Muscle layer of colon (tissue), 2 donors: ENCODE results near the gene NFATC1.
A peak's percentile ranks its signal among the peaks of the same experiment; 100 is the strongest.

Experiments used
- H3K27ac ChIP-seq: one replicate; pipeline ENCODE4 v1.7.0; 2013; ENCODE audit warnings: low read depth, mild to moderate bottlenecking, low read length, moderate library complexity
- H3K27me3 ChIP-seq, 2 donors: one replicate each; pipeline ENCODE4 v1.7.0; 2013; ENCODE audit warnings: low read length in 2 of 2, mild to moderate bottlenecking in 2 of 2; ENCODE audit not compliant: insufficient read depth in 2 of 2, control insufficient read depth in 1 of 2
- H3K36me3 ChIP-seq: one replicate; pipeline ENCODE4 v1.7.0; 2013; ENCODE audit warnings: mild to moderate bottlenecking, low read length; ENCODE audit not compliant: insufficient read depth
- H3K4me1 ChIP-seq: one replicate; pipeline ENCODE4 v1.7.0; 2013; ENCODE audit warnings: mild to moderate bottlenecking, low read length; ENCODE audit not compliant: insufficient read depth
- H3K4me3 ChIP-seq, 2 donors: one replicate each; pipeline ENCODE4 v1.7.0; 2013; ENCODE audit warnings: low read length in 2 of 2, low read depth in 1 of 2, mild to moderate bottlenecking in 1 of 2, moderate library complexity in 1 of 2
- H3K9ac ChIP-seq: one replicate; pipeline ENCODE4 v1.7.0; 2013; ENCODE audit warnings: low read length
- H3K9me3 ChIP-seq: one replicate; pipeline ENCODE4 v1.7.0; 2013; ENCODE audit warnings: mild to moderate bottlenecking, low read length
- donor health status: abdominal sarcoma.
- donor health status: Adenocarcinoma of cecum.

NFATC1 gene

GRCh38 chr18:79402209-79402576 lies 6.5 kb downstream of the NFATC1 start:
- Histone ChIP-seq H3K36me3 (no peaks in the 10 kb centered on the region), H3K4me3 (no peak overlapping the region), H3K27ac (no peak overlapping the region), H3K27me3 (no peaks in the 10 kb centered on the region), H3K9me3 (no peaks in the 10 kb centered on the region), H3K9ac (no peak overlapping the region), H3K4me1 (peaks cover 40% of the 10 kb centered on the region)

GRCh38 chr18:79402977-79403722 lies 7.4 kb downstream of the NFATC1 start:
- H3K4me3 ChIP-seq = peak overlapping the region in 1 of 2 donors; percentile 24
- H3K9me3 ChIP-seq = no peaks in the 10 kb centered on the region
- H3K36me3 ChIP-seq = no peaks in the 10 kb centered on the region
- H3K27ac ChIP-seq = peak overlapping the region; percentile 36
- H3K4me1 ChIP-seq = peaks cover 35% of the 10 kb centered on the region
- H3K27me3 ChIP-seq = no peaks in the 10 kb centered on the region
- no peak overlapping the region for H3K9ac ChIP-seq

GRCh38 chr18:79403723-79404566 lies 8.2 kb downstream of the NFATC1 start:
- Histone ChIP-seq H3K9me3 (no peaks in the 10 kb centered on the region), H3K4me3 (peak overlapping the region in 1 of 2 donors; percentile 24), H3K27ac (peak overlapping the region; percentile 36), H3K4me1 (peaks cover 35% of the 10 kb centered on the region), H3K27me3 (no peaks in the 10 kb centered on the region), H3K9ac (no peak overlapping the region), H3K36me3 (no peaks in the 10 kb centered on the region)

GRCh38 chr18:79404567-79404910 lies 8.8 kb downstream of the NFATC1 start:
- Histone ChIP-seq H3K4me3 (no peak overlapping the region), H3K9ac (no peak overlapping the region), H3K36me3 (no peaks in the 10 kb centered on the region), H3K4me1 (peaks cover 35% of the 10 kb centered on the region), H3K27ac (no peak overlapping the region), H3K9me3 (no peaks in the 10 kb centered on the region), H3K27me3 (no peaks in the 10 kb centered on the region)

- Histone ChIP-seq H3K4me3 (no peak overlapping the region), H3K9ac (no peak overlapping the region), H3K9me3 (no peaks in the 10 kb centered on the region), H3K27ac (no peak overlapping the region), H3K27me3 (no peaks in the 10 kb centered on the region), H3K4me1 (peaks cover 35% of the 10 kb centered on the region), H3K36me3 (peaks cover under 1% of the 10 kb centered on the region)
These were observed 9.5 kb downstream of the NFATC1 start for GRCh38 chr18:79405019-79405780.

- Histone ChIP-seq H3K27ac (no peak overlapping the region), H3K4me1 (peaks cover 35% of the 10 kb centered on the region), H3K36me3 (peaks cover 8% of the 10 kb centered on the region), H3K9ac (no peak overlapping the region), H3K27me3 (no peaks in the 10 kb centered on the region), H3K9me3 (no peaks in the 10 kb centered on the region), H3K4me3 (no peak overlapping the region)
These were observed 10.2 kb downstream of the NFATC1 start for GRCh38 chr18:79405781-79406575.

GRCh38 chr18:79406708-79407107 lies 11.0 kb downstream of the NFATC1 start:
- H3K4me1 ChIP-seq = peaks cover 35% of the 10 kb centered on the region
- H3K36me3 ChIP-seq = peaks cover 10% of the 10 kb centered on the region
- H3K9me3 ChIP-seq = no peaks in the 10 kb centered on the region
- no peak overlapping the region for H3K4me3 ChIP-seq
- no peaks in the 10 kb centered on the region for H3K27me3 ChIP-seq
- no peak overlapping the region for H3K27ac ChIP-seq
- H3K9ac ChIP-seq = no peak overlapping the region

- Histone ChIP-seq H3K27me3 (no peaks in the 10 kb centered on the region), H3K36me3 (peaks cover 18% of the 10 kb centered on the region), H3K9me3 (no peaks in the 10 kb centered on the region), H3K4me3 (no peak overlapping the region), H3K9ac (no peak overlapping the region), H3K27ac (no peak overlapping the region), H3K4me1 (peaks cover 10% of the 10 kb centered on the region)
These were observed 13.6 kb downstream of the NFATC1 start for GRCh38 chr18:79409313-79409712.

- Histone ChIP-seq H3K36me3 (peaks cover 24% of the 10 kb centered on the region), H3K27me3 (no peaks in the 10 kb centered on the region), H3K4me1 (peaks cover under 1% of the 10 kb centered on the region), H3K9ac (no peak overlapping the region), H3K4me3 (no peak overlapping the region), H3K9me3 (no peaks in the 10 kb centered on the region), H3K27ac (no peak overlapping the region)
These were observed 14.5 kb downstream of the NFATC1 start for GRCh38 chr18:79410171-79410641.

- no peaks in the 10 kb centered on the region for H3K27me3 ChIP-seq
- H3K36me3 ChIP-seq = peaks cover 24% of the 10 kb centered on the region
- no peaks in the 10 kb centered on the region for H3K9me3 ChIP-seq
- H3K4me1 ChIP-seq = no peaks in the 10 kb centered on the region
- no peak overlapping the region for H3K27ac ChIP-seq
- H3K9ac ChIP-seq = no peak overlapping the region
- H3K4me3 ChIP-seq = no peak overlapping the region
These were observed 15.2 kb downstream of the NFATC1 start for GRCh38 chr18:79410731-79411613.
